ENCODE results near the gene DIAPH2.
A peak's percentile ranks its signal among the peaks of the same experiment; 100 is the strongest.

Gene DIAPH2

GRCh38 chrX:97189668-97190067, 505.0 kb downstream of the DIAPH2 start:
- no peak for DNase-seq (ENCODE audit: low spot score)

DNA sequence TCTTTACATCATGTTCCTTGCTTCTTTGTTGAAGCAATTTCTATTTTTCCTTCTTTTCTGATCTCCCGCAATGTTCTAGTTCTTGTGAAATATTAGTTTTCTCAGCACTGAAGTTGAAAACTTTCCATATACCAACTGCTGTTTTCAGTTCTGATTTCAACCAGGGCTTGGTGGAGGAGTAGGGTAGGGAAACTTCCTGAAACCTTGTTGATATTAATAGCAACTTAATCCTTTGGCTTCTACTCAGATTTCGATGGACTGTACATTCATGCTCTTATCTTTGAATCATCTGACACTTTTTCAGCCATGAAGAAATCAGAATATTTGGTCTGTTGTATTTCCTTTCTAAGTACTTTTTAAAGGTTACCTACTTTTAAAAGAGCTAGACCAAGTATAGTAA, 514.9 kb downstream of the DIAPH2 start:
- no peak for DNase-seq (ENCODE audit: low spot score)

- no peak for DNase-seq (ENCODE audit: low spot score)
Measured at GRCh38 chrX:97200454-97200853, 515.8 kb downstream of the DIAPH2 start.

- no peak for DNase-seq (ENCODE audit: low spot score)
Measured at GRCh38 chrX:97210501-97210900, 525.9 kb downstream of the DIAPH2 start.

DNA sequence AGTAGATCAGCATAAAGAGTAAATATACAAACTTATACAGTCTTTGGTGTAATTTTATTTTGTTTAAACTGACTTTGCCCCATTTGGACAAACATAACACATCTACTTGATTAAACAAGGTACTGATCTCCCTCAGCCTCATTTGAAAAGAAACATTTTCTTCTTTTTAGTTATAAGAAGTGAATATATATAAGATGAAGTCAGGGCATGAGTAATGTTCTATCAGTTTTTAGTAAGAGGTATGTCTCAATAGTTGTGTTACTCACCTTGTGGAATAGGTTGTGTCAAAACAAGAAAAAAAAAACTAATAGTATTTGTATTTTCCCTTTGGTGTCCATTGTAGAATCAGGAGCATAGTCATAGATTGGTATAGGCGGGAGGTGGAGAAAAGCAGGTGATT, 526.4 kb downstream of the DIAPH2 start:
- DNase-seq (ENCODE audit: low spot score), result no peak

DNA sequence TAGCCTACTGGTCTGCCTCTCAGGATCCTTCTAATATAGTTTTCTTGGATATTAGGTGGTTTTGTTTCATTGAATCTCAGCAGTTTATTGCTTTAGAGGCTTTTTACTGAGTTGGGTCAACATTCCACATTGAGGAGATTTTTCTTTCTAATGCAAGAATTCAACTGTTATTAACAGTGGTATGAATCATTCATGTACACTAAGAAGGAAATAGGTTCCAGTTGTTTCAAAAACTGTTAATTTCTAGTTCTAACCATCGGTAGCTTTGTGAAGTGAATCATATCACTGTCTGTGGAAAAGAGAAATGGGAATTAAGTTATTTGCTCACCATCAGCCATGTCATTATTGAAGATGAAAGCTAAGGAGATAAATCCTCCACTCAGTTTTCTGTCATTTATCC, 530.5 kb downstream of the DIAPH2 start:
- DNase-seq (ENCODE audit: low spot score), result peak; percentile 2

DNA sequence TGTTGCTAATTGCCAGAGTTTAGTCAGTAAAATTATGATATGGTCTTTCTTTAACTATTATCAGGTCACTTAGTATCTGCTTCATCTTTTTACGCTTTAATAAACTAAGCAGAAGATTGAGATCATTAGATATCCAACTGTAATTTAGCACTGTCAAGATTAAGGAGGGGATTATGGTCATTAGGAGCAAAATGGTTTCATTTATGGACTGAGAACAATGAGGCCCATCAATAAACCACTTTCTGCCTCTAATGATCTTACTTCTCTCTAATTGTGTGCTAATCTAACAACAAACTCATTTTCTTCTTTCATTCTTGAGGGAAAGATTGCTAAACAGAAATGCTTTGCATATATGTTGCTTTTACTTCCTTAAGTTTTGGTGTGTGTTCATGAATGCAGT, 539.5 kb downstream of the DIAPH2 start:
- DNase-seq (ENCODE audit: low spot score), result no peak

- no peak for DNase-seq (ENCODE audit: low spot score)
Measured at GRCh38 chrX:97229318-97229717, 544.7 kb downstream of the DIAPH2 start.

DNA sequence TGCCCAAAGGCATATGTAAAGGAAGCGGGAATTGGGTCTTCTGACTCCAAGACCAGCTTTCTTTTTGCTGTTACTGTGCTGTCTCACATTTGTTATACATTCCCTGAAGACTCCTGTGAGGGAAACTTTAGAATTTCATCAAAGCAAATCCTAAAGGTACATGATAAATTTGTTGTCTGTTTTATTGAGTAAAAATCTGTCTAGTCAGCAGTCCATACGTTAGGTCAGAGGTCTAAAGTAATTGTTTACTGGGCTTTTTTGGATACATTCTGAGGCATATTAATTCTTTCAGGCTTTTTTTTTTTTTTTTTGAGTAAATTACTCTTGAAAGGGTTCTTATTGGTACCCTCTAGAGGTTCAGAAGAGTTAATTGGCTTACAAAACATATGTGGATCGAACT, 546.3 kb downstream of the DIAPH2 start:
- DNase-seq (ENCODE audit: low spot score), result no peak

DNA sequence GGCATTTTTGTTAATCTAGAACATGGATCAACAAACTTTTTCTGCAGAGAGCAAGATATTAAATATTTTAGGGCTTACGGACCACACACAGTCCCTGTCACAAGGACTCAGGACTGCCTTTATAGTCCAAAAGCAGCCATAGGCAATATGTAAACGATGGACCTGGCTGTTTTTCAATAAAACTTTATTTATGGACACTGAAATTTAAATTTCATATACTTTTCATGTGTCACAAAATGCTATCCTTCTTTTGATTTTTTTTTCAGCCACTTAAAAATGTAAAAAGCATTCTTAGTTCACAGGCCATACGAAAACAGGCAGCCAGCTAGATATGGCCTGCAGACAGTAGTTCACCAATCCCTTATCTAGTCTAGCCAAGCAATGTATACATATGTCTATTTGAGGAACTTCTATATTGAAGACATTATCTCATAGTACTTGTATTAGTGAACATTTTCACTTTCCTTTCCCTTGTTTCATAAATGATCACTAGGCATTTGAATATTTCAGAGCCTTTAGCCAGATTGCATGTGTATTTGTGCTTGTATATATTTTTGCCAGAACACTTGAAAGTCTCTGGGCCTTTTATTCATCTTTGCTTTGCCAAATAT, 549.9 kb downstream of the DIAPH2 start:
- DNase-seq (ENCODE audit: low spot score), result no peak

DNA sequence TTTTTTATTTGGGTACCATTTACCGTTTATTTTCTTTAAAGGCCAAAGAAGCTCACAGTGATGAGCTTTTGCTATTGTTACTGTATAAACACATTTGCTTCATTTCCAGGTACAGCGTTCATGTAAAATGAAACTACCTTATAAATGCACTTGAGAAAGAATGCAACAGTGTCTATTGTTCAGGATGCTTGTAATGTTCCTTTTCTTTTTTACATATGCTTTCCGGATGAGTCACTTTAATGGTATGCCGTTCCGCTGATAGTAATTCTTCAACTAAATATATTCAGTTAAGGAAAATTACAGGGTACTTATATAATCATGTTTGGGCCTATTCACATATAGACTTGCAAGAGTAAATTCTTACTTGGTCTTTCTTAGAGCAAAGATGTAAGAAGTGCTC, 554.0 kb downstream of the DIAPH2 start:
- no peak for DNase-seq (ENCODE audit: low spot score)

DNA sequence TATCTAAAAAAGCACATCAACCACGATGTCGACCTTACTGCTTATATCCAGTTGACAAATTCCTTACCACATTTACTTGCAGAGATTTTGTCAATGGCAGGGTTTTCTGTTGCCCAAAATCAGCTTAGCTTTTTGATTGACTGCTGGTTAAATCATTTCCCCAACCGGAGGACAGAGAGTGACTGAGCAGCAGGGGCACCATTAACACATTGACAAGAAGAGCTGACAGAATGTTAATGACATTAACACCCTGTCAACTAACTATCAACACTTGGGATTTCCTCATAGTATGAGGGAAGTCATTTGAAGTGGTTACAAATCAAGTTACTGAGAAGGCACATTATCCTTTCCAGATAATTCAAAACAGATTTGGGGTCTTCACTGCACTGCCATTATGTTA, 567.5 kb downstream of the DIAPH2 start:
- no peak for DNase-seq (ENCODE audit: low spot score)

DNA sequence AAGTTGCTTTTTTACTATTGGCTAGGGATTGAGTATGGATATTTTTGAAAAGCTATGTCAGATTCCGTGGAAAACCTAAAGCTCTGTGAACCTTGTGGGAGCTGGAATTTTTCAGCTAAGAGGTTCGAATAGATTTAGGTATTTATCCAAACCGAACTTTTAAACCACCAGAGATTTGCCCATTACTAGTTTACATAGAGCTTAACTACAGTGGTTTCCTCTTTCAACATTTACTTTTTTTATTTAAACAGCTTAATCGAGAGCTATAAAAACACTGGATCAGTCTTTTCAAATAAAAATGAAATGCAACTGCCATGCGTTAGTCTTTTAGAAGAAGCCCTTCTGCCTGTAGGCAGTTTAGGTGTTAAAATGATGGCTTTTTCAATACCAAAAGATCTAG, 576.0 kb downstream of the DIAPH2 start:
- DNase-seq (ENCODE audit: low spot score), result no peak

DNA sequence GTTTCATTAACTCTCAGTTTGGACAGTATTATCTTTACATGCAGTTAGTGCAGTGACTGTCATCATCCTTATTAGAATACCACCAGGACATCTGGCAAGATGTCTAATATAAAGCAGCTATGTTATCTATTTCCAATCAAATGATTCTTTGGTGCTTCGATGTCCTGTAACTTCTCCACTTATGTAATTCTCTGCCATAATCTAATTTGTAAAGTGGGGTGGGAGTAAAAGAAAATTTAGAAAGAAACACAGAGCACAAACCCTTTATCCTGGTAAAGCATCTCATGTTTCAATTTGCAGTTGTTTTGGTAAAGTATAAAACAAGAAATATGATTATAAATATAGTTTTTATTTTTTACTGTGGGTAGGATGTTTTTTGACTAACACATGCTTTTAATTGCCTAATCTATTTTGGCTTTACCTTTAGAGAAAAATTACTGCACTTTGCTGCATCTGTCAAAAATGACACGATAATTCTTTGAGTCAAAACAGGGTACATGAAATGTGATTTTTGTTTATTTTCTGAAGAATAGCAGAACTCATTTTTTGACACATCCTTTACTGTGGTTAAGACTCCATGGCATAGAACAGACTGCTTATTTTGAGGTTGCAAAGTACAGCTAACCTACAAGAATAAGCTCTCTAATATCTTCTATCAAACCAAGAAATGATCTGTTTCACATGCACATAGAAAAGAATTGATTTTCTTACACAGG, 581.9 kb downstream of the DIAPH2 start:
- DNase-seq (ENCODE audit: low spot score), result no peak

- DNase-seq (ENCODE audit: low spot score), result no peak
Measured at GRCh38 chrX:97267396-97268181, 582.9 kb downstream of the DIAPH2 start.

DNA sequence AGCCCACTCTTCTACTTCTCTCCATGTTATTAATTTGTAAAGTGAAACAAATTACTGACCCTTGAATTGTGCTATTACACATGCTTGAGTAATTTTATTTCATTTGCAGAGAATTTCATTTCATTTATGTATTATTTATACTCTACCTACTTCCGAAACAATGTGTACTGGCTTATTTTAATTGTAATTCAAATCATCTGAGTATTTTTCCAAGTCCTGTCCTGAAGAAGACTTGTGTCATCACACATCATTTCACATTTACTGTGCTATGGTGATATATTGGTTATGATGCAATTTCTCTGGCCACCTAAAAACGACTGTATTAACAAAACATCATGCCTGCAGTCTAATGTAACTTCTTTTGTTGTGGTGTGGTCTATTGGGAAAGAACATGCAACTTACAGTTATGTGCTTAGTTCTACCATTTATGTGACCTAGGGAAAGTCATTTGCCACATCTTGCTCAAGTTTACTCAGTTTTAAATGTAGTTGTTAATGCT, 583.6 kb downstream of the DIAPH2 start:
- DNase-seq (ENCODE audit: low spot score), result peak; percentile 4

DNA sequence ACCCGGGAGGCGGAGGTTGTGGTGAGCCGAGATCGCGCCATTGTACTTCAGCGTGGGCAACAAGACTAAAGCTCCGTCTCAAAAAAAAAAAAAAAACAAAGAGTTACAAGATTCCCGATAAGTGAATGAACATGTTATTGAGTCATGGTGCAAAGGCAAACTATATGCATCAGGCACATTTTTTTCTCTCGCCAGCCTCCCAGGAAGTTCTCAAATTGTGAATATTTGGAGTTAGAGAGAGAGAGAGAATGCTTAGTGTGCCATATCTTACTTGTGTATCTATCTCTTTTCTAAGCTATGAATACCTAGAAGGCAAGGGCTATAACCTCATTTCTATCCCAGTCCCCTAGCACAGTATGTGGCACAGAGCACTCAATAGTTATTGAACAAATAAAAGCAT, 599.9 kb downstream of the DIAPH2 start:
- DNase-seq (ENCODE audit: low spot score), result no peak

GRCh38 chrX:97290199-97290598, 605.6 kb downstream of the DIAPH2 start:
- peak; percentile 11 for DNase-seq (ENCODE audit: low spot score)

DNA sequence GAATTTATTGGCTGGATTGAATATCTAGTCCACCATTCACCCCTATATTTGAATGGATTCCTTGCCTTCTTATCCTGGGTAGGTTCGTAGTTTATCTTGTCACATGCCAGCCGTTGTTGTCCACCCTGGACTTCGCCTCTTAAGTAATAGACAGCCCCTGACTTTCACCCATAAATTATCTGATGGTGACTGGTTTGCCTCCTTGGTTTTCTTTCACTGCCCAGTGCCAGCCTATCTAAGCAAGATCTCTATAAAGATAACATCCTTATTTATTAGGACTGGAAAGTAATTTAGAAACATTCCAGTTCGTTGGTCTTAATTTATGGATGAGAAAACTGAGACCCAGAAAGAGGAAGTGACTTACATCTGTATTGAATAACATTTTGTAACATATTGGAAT, 609.4 kb downstream of the DIAPH2 start:
- no peak for DNase-seq (ENCODE audit: low spot score)

- DNase-seq (ENCODE audit: low spot score), result no peak
Measured at GRCh38 chrX:97295954-97296353, 611.3 kb downstream of the DIAPH2 start.

DNA sequence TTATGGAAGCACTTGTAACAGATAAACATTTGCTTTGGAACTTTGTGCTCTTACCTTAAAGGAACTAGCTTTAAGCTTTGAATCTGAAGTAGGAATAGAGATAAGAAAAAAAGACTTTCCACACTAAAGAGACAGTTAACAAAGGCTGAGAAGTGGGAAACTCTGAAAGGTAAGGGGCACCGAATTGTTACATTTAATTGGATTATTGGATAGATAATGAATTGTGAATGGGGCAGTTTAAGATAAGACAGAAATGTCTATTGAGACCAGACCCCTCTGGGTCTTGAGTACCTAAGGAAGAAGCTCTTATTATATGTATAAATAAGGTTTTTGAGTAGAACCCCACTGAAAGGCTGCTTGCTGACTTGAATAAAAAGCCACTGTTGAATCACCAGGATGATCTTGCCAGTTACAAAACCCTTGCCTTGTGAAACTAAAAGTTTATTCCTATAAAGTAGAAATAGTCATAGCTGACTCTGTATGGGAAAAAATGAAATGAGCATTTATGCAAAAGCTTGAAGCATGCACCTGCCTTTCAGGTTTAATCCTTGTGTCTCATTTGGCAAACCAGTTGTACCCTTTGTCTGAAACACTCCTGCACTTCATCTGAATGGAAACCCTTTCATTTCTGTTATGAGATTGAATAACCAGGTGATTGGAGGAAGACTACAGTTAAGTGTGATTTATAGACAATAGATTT, 622.3 kb downstream of the DIAPH2 start:
- DNase-seq (ENCODE audit: low spot score), result no peak

DNA sequence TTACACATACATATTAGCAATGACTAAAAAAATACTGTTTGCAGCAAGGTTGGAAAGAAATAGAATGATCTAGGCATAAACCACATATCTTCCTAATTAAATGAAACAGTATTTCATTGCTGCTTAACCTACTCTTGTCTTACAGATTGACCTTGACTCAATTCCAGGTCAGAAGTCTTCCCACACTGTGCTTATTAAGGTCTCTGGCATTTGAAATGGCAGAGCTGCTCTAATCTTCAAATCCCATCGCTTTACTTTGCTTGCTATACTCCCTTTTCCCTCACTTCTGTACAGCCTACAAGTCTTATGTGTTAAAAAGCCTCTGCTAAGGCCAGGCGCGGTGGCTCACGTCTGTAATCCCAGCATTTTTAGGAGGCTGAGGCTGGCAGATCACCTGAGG, 623.5 kb downstream of the DIAPH2 start:
- peak; percentile 7 for DNase-seq (ENCODE audit: low spot score)

Data from GM03348 (cell line).